ENCODE measurements around the gene ESF1. TPM values are rescaled to one million over a fixed set of nuclear protein-coding genes. Genes with fewer than 3 reads are reported as not detected.
A peak's percentile ranks its signal among the peaks of the same experiment; 100 is the strongest.
"Not testable (repeated sequence)": the region's sequence is repeated elsewhere in the genome, so short reads cannot be mapped to it uniquely, and the experiment has no call there.

ESF1 gene
- total and polyA plus RNA-seq, 10 of the 15 experiments (the other 5 are each of a cell fraction or from before 2014, with no cell fraction given) = 9.2 to 36.2 (median 18.4) TPM

- H4K20me1 ChIP-seq (ENCODE audit: control insufficient read depth, insufficient read depth); H3K4me2 ChIP-seq (ENCODE audit: control insufficient read depth, insufficient read depth); intact Hi-C loops (cut with micrococcal nuclease; ENCODE audit: unreplicated experiment); in situ Hi-C loops (cut with MboI); H3K4me3 ChIP-seq; DNase-seq (ENCODE audit: low read depth, low spot score); H3K27ac ChIP-seq (ENCODE audit: control insufficient read depth, insufficient read depth); H2AFZ ChIP-seq (ENCODE audit: control insufficient read depth, low read depth, low read length); SMC1A ChIA-PET (ENCODE audit: uncharacterized antibody, unreplicated experiment); H3K9ac ChIP-seq (ENCODE audit: control insufficient read depth, insufficient read depth, low read length); H3K27me3 ChIP-seq (replicated peaks in 1 of 2; ENCODE audit: control insufficient read depth in 2 of 2, insufficient read depth in 2 of 2, low read length in 1 of 2); BruUV-seq (replicated peaks); FAIRE-seq; ATAC-seq; CTCF ChIA-PET; H3K4me1 ChIP-seq (ENCODE audit: control insufficient read depth, insufficient read depth, low read length); H3K9me3 ChIP-seq (replicated peaks; ENCODE audit: control insufficient read depth, insufficient read depth, low read length); RAD21 ChIA-PET (ENCODE audit: unreplicated experiment); POLR2A ChIA-PET; H3K79me2 ChIP-seq (ENCODE audit: control insufficient read depth, insufficient read depth, low read length): not testable (repeated sequence)
- WGBS (ENCODE audit: insufficient coverage, insufficient replicate concordance, low lambda C conversion rate, missing lambda C conversion rate) = 86% methylated on average over 7 of the region's 33 CpGs
- H3K36me3 ChIP-seq (ENCODE audit: control insufficient read depth in 2 of 2, insufficient read depth in 2 of 2, low read length in 1 of 2) = peaks cover under 1 to 26% of the 10 kb centered on the region in 2 experiments; a peak in 2 of 4 replicates
Measured at GRCh38 chr20:13760451-13760946, 24.2 kb downstream of the ESF1 start.

- no peak for FAIRE-seq
Measured at GRCh38 chr20:13758884-13759283, 25.8 kb downstream of the ESF1 start.

More at GRCh38 chr20:13758884-13759283, 25.8 kb downstream of the ESF1 start:
- ChIA-PET CTCF (interaction anchor here (0.7 to 5.0 kb wide), 3 partner anchors 13 to 75 kb away, joined by 3 to 25 read pairs (median 3); no protein-coding TSS in a partner anchor), SMC1A (ENCODE audit: uncharacterized antibody, unreplicated experiment) (interaction anchor here (1.4 to 2.1 kb wide), 2 partner anchors 9 to 19 kb away, joined by 5 to 7 read pairs; no protein-coding TSS in a partner anchor), POLR2A (no interaction called here), RAD21 (ENCODE audit: unreplicated experiment) (interaction anchor here (1.2 kb wide), 1 partner anchor 13 kb away, joined by 3 read pairs; no protein-coding TSS in a partner anchor)
- H3K9me3 ChIP-seq (replicated peaks; ENCODE audit: control insufficient read depth, insufficient read depth, low read length) = no peaks in the 10 kb centered on the region
- BruUV-seq (replicated peaks) = no TSS peak
- no peaks in the 10 kb centered on the region for H4K20me1 ChIP-seq (ENCODE audit: control insufficient read depth, insufficient read depth)
- DNase-seq (ENCODE audit: low read depth, low spot score) (no peak), ATAC-seq (peak; percentile 31; the same call in 1 of the 3 replicates)
- intact Hi-C loops (cut with micrococcal nuclease; ENCODE audit: unreplicated experiment) (no loop called here), in situ Hi-C loops (cut with MboI) (no loop called here)
- no peaks in the 10 kb centered on the region for H3K27me3 ChIP-seq (replicated peaks in 1 of 2; ENCODE audit: control insufficient read depth in 2 of 2, insufficient read depth in 2 of 2, low read length in 1 of 2)
- no peak overlapping the region for H3K4me3 ChIP-seq
- no peak overlapping the region for H2AFZ ChIP-seq (ENCODE audit: control insufficient read depth, low read depth, low read length)
- TF ChIP-seq TCF3 (IDR thresholded peaks at IDR 0.05; ENCODE audit: borderline replicate concordance, insufficient read depth, low read depth, low read length) (no peak), YY1 (IDR thresholded peaks at IDR 0.05; ENCODE audit: low read depth, low read length) (no peak), FOS (IDR thresholded peaks at IDR 0.05; ENCODE audit: borderline replicate concordance, extremely low read depth, insufficient read length) (no peak), HDAC2 (IDR thresholded peaks at IDR 0.05) (no peak), CBFB (IDR thresholded peaks at IDR 0.05; ENCODE audit: low read depth) (no peak), RFX5 (IDR thresholded peaks at IDR 0.05; ENCODE audit: low read depth, low read length) (no peak), MAX (IDR thresholded peaks at IDR 0.05; ENCODE audit: low read depth, low read length) (no peak), ZNF687 (IDR thresholded peaks at IDR 0.05) (no peak), SMC3 (IDR thresholded peaks at IDR 0.05; ENCODE audit: borderline replicate concordance, low read length) (no peak), POLR2A (IDR thresholded peaks at IDR 0.05; ENCODE audit: low read depth, low read length) (no peak), NFYB (IDR thresholded peaks at IDR 0.05; ENCODE audit: insufficient read depth, low read depth, low read length) (no peak)
- H3K4me2 ChIP-seq (ENCODE audit: control insufficient read depth, insufficient read depth) = no peak overlapping the region
- no peaks in the 10 kb centered on the region; the same call in 1 of the 2 replicates for H3K4me1 ChIP-seq (ENCODE audit: control insufficient read depth, insufficient read depth, low read length)
- no peaks in the 10 kb centered on the region for H3K79me2 ChIP-seq (ENCODE audit: control insufficient read depth, insufficient read depth, low read length)
- no peak overlapping the region for H3K9ac ChIP-seq (ENCODE audit: control insufficient read depth, insufficient read depth, low read length)
- 88% methylated on average over 1 of the region's 1 CpG for WGBS (ENCODE audit: insufficient coverage, insufficient replicate concordance, low lambda C conversion rate, missing lambda C conversion rate)
- no peak overlapping the region for H3K27ac ChIP-seq (ENCODE audit: control insufficient read depth, insufficient read depth)
- peaks cover 0 to 15% of the 10 kb centered on the region in 2 experiments; a peak in 2 of 4 replicates for H3K36me3 ChIP-seq (ENCODE audit: control insufficient read depth in 2 of 2, insufficient read depth in 2 of 2, low read length in 1 of 2)

Measured in GM12878 (cell line).